ENCODE measurements around the gene BCAS1.
"Not testable (repeated sequence)": the region's sequence is repeated elsewhere in the genome, so short reads cannot be mapped to it uniquely, and the experiment has no call there.

The BCAS1 gene

DNA sequence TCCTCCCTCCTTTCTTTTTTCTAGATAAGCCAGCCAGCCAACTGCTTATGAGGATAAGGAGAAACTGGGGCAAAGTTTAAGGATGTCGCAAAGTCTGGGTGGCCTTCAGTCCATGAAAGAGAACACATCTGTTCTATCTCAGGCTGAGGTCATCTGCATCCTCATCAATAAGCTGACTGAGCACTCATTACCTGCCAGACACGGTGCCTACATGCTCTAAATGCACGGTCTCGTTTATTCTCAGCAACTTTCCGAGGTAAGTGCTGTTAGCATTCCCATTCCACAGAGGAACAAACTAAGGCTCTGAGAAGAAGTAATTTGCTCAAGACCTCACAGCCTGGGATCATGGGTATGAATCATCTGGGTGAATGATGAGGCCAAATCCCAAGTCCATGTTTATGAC is 133.1 kb downstream of the BCAS1 start:
- H3K9me3 ChIP-seq, result no peaks in the 10 kb centered on the region
- no peak overlapping the region for H3K4me3 ChIP-seq (ENCODE audit: low read depth, low read length)
- peaks cover 26% of the 10 kb centered on the region for H3K4me1 ChIP-seq
- TF ChIP-seq, protein P1, sequence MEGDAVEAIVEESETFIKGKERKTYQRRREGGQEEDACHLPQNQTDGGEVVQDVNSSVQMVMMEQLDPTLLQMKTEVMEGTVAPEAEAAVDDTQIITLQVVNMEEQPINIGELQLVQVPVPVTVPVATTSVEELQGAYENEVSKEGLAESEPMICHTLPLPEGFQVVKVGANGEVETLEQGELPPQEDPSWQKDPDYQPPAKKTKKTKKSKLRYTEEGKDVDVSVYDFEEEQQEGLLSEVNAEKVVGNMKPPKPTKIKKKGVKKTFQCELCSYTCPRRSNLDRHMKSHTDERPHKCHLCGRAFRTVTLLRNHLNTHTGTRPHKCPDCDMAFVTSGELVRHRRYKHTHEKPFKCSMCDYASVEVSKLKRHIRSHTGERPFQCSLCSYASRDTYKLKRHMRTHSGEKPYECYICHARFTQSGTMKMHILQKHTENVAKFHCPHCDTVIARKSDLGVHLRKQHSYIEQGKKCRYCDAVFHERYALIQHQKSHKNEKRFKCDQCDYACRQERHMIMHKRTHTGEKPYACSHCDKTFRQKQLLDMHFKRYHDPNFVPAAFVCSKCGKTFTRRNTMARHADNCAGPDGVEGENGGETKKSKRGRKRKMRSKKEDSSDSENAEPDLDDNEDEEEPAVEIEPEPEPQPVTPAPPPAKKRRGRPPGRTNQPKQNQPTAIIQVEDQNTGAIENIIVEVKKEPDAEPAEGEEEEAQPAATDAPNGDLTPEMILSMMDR (IDR thresholded peaks at IDR 0.05; ENCODE audit: low read depth, low read length), result no peak
- H3K27me3 ChIP-seq, result no peaks in the 10 kb centered on the region
- no peak for DNase-seq
- H3K36me3 ChIP-seq, result no peaks in the 10 kb centered on the region

- Histone ChIP-seq H3K36me3 (no peaks in the 10 kb centered on the region), H3K27me3 (no peaks in the 10 kb centered on the region), H3K4me3 (ENCODE audit: low read depth, low read length) (no peak overlapping the region), H3K4me1 (peaks cover 9% of the 10 kb centered on the region), H3K9me3 (no peaks in the 10 kb centered on the region)
- TF ChIP-seq, protein P1 (IDR thresholded peaks at IDR 0.05; ENCODE audit: low read depth, low read length), result no peak
- no peak for DNase-seq
Measured at GRCh38 chr20:53935344-53936084, 134.9 kb downstream of the BCAS1 start.

DNA sequence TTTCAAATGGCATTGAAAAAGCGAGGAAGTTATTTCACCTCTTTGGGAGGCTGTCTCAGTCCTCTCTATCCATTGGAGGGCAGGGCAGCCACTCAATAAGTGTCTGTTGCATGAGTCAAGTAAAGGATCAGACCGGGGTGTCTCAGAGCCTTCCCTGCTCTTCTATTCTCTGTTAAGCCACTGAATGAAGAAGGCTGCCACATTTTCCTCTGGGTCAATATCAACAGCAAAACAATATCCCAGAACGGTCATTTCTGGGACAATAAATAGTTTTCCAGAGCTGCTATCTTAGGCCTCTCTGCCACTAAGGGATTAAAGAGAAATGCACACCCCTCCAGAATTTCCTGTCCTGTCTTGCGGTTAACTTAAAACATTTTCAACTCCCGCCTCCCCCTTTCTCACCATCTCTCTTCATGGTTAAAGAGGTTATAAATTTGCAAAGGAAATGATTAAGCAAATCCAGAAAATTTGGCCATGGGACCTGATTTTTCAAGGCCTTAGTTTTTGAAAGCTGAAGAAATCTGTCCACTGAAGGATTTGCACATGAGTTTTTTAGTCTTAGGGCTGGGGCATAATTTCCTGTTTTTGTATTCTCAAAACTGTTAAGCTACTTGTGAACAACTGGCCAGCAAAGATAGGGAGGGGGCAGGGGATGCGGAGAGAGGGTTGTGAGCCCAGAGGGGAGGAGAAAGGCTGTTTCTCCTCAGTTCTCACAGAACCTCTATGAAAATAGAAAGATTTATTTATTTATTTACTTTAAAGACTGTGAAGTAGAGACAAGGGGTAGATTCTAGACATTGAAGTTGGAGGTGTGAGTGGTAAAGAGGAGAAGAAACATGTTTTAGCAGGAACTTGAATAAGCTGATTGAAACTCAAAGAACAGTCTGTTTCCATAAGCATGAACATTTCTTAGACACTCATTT is 135.7 kb downstream of the BCAS1 start:
- Histone ChIP-seq H3K9me3 (no peaks in the 10 kb centered on the region), H3K4me3 (ENCODE audit: low read depth, low read length) (no peak overlapping the region), H3K4me1 (peaks cover 4% of the 10 kb centered on the region), H3K27me3 (no peaks in the 10 kb centered on the region), H3K36me3 (no peaks in the 10 kb centered on the region)
- TF ChIP-seq, protein P1 (IDR thresholded peaks at IDR 0.05; ENCODE audit: low read depth, low read length), result no peak
- DNase-seq, result no peak

DNA sequence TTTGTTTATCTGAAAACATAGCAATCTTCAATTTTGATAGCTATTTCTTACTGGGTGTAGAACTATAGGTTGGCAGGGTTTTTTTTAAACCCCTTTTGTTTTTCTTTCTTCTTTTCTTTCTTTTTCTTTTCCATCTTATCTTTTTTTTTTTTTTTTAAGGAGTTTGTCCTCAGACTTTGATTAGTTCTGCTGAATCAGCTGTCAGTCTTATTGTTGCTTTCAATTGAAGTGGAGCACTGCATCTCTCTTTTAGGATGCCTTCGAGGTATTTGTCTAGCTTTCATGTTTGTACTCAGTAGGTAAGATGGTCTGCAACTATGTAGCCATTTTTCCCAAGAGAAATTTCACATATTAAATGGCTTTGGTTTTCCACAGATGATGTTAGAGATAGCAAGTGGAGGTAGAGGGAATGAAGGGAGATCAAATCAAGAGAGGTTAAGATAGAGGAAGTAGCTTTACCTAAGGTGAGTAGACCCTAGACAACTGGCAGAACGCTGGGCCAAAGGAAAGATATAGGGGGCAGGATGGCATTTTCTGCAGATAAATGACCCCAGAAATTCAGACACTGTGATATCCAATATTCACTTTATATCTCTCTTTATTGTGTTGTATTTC is 137.1 kb downstream of the BCAS1 start:
- no peaks in the 10 kb centered on the region for H3K27me3 ChIP-seq
- TF ChIP-seq, protein P1 (IDR thresholded peaks at IDR 0.05; ENCODE audit: low read depth, low read length), result no peak
- no peak for DNase-seq
- no peaks in the 10 kb centered on the region for H3K4me1 ChIP-seq
- no peak overlapping the region for H3K4me3 ChIP-seq (ENCODE audit: low read depth, low read length)
- H3K9me3 ChIP-seq, result no peaks in the 10 kb centered on the region
- H3K36me3 ChIP-seq, result no peaks in the 10 kb centered on the region

GRCh38 chr20:53932655-53933192 is 137.7 kb downstream of the BCAS1 start:
- not testable (repeated sequence) for H3K36me3 ChIP-seq; H3K27me3 ChIP-seq; H3K4me1 ChIP-seq; DNase-seq; H3K9me3 ChIP-seq; H3K4me3 ChIP-seq (ENCODE audit: low read depth, low read length)

DNA sequence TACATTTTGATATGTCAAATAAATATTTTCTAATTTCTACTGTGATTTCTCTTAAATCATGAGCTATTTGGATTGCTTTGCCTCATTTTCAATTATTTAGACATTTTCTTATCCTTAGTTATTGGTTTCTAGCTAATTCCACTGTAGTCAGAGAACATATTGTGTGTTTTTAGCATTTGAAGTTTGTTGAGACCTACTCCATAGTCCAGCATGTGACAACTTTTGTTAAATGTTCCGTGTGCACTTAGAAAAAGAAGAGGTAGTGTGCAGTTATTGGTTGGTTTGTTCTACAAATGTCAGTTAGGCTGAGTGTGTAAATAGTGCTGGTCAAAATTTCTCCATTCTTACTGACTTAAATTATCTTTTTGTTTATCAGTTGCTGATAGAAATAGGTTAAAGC is 138.8 kb downstream of the BCAS1 start:
- no peak for DNase-seq
- H3K9me3 ChIP-seq, result no peaks in the 10 kb centered on the region
- no peaks in the 10 kb centered on the region for H3K36me3 ChIP-seq
- no peaks in the 10 kb centered on the region for H3K27me3 ChIP-seq
- H3K4me3 ChIP-seq (ENCODE audit: low read depth, low read length), result no peak overlapping the region
- TF ChIP-seq, protein P1 (IDR thresholded peaks at IDR 0.05; ENCODE audit: low read depth, low read length), result no peak
- H3K4me1 ChIP-seq, result no peaks in the 10 kb centered on the region
